ENCODE results near the gene MRPL34.

The MRPL34 gene

DNA sequence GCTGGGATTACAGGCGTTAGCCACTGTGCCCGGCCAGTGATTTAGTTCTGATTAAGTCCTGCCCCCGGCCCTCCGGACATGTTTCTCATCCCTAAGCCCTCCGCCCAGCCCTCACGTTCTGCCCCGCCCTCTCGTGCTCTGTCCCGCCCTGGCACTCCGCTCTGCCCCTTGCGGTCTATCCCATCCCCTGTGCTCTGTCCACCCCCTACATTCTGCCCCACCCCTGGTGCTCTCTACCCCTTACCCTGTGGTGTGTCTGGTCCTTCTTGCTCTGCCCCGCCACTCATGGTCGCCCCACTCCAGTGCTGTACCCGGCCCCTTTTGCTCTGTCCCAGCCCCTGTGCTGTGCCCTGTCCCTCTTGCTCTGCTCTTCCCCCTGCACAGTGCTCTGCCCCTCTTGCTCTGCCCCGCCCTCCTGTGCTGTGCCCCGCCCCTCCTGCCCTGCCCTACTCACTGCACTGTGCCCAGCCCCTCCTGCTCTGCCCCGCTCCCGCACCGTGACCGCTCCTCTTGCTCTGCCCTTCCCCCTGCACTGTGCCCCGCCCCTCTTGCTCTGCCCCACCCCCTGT, 34.7 kb downstream of the MRPL34 start:
- DNase-seq (ENCODE audit: low read depth in 2 of 2): no peak

DNA sequence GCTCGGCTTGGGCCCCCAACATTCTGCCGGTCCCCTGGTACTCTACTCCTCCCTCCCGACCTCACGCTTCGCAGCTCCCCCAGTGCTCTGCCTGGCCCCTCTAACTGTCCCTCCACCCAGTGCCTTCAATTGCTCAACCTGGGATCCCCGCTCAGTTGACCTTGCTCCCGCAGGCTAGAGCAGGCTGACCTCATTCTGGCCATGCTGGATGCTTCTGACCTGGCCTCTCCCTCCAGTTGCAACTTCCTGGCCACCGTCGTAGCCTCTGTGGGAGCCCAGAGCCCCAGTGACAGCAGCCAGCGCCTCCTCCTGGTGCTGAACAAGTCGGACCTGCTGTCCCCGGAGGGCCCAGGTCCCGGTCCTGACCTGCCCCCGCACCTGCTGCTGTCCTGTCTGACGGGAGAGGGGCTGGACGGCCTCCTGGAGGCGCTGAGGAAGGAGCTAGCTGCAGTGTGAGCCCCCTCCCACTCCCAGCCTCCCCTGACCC, 35.2 kb downstream of the MRPL34 start:
- DNase-seq (ENCODE audit: low read depth in 2 of 2): no peak

DNA sequence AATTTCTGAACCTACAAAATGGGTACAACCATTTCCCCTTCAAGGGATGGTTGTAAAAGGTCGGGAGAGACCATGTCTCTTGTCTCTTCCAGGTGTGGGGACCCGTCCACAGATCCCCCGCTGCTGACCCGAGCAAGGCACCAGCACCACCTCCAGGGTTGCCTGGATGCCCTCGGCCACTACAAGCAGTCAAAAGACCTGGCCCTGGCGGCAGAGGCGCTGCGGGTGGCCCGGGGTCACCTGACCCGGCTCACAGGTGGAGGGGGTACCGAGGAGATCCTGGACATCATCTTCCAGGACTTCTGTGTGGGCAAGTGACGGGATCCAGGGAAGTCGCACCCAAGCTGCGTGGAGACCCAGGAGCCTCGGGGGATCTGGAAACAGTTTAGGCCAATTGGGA, 35.7 kb downstream of the MRPL34 start:
- DNase-seq (ENCODE audit: low read depth in 2 of 2): no peak

DNA sequence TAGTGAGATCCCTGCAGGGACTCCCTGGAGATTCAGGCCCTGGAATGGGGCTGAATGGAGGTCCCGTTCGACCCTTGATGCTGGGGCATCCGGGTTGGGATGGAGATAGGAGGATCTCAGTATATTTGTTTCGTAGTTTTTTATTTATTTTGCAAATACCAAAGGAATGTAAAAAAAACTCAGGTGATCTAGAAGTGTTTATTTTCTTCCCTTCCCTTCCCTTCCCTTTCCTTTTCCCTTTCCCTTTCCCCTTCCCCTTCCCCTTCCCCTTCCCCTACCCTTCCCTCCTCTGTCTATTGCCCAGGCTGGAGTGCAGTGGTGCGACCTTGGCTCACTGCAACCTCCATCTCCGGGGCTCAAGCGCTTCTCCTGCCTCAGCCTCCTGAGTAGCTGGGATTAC, 36.2 kb downstream of the MRPL34 start:
- DNase-seq (ENCODE audit: low read depth in 2 of 2): no peak

- DNase-seq (ENCODE audit: low read depth in 2 of 2): peak; percentile 64 to 73
These were observed 40.5 kb downstream of the MRPL34 start for GRCh38 chr19:17346109-17346671.

- no peak for DNase-seq (ENCODE audit: low read depth in 2 of 2)
These were observed 41.7 kb downstream of the MRPL34 start for GRCh38 chr19:17347361-17347760.

DNA sequence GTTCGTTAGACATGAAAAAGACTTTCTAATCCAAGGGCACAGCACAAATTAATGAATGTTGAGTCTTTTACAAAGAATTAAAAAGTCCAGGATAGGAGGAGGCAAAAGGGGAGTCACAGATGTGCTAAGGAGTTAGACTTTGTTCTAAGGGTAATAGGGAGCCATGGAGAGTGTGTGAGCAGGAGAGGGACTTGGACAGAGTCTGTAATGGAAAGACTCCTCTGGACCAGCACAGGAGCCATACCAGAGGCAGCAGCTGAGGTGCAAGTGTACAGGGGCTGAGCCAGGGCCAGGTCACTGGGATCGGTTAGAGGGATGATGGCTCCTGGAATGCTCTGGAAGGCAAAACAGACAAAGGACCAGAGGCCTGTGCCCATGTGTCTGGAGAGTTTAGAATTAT, 42.2 kb downstream of the MRPL34 start:
- no peak for DNase-seq (ENCODE audit: low read depth in 2 of 2)

GRCh38 chr19:17348700-17349099, 43.0 kb downstream of the MRPL34 start:
- DNase-seq (ENCODE audit: low read depth in 2 of 2): no peak

GRCh38 chr19:17351815-17352435, 46.3 kb downstream of the MRPL34 start:
- no peak for DNase-seq (ENCODE audit: low read depth in 2 of 2)

- DNase-seq (ENCODE audit: low read depth in 2 of 2): no peak
These were observed 47.1 kb downstream of the MRPL34 start for GRCh38 chr19:17352608-17353280.

- DNase-seq (ENCODE audit: low read depth in 2 of 2): no peak
These were observed 47.7 kb downstream of the MRPL34 start for GRCh38 chr19:17353386-17353785.
